ENCODE measurements around the gene APRT.
"Not testable (repeated sequence)": the region's sequence is repeated elsewhere in the genome, so short reads cannot be mapped to it uniquely, and the experiment has no call there.

APRT gene

GRCh38 chr16:88841521-88842307, 30.0 kb upstream of the APRT start:
- DNase-seq: no peak

- no peak for DNase-seq
Observed at GRCh38 chr16:88840600-88841215, 29.0 kb upstream of the APRT start.

GRCh38 chr16:88839745-88840599, 28.2 kb upstream of the APRT start:
- DNase-seq: peak; percentile 26

GRCh38 chr16:88839026-88839529, 27.4 kb upstream of the APRT start:
- no peak for DNase-seq

- DNase-seq: no peak
Observed at GRCh38 chr16:88838566-88838965, 26.8 kb upstream of the APRT start.

GRCh38 chr16:88837806-88838205, 26.1 kb upstream of the APRT start:
- DNase-seq: no peak

GRCh38 chr16:88836791-88837190, 25.1 kb upstream of the APRT start:
- no peak for DNase-seq

- no peak for DNase-seq
Observed at GRCh38 chr16:88835818-88836217, 24.1 kb upstream of the APRT start.

- DNase-seq: no peak
Observed at GRCh38 chr16:88835383-88835782, 23.7 kb upstream of the APRT start.

- no peak for DNase-seq
Observed at GRCh38 chr16:88834670-88835069, 22.9 kb upstream of the APRT start.

GRCh38 chr16:88833086-88833485, 21.4 kb upstream of the APRT start:
- no peak for DNase-seq

GRCh38 chr16:88831838-88832237, 20.1 kb upstream of the APRT start:
- DNase-seq: no peak

GRCh38 chr16:88830783-88831182, 19.1 kb upstream of the APRT start:
- no peak for DNase-seq

GRCh38 chr16:88830258-88830657, 18.5 kb upstream of the APRT start:
- DNase-seq: no peak

- no peak for DNase-seq
Observed at GRCh38 chr16:88828711-88829110, 17.0 kb upstream of the APRT start.

- no peak for DNase-seq
Observed at GRCh38 chr16:88827727-88828126, 16.0 kb upstream of the APRT start.

GRCh38 chr16:88826070-88826840, 14.5 kb upstream of the APRT start:
- no peak for DNase-seq

- no peak for DNase-seq
Observed at GRCh38 chr16:88825146-88825545, 13.4 kb upstream of the APRT start.

- no peak for DNase-seq
Observed at GRCh38 chr16:88824256-88825077, 12.7 kb upstream of the APRT start.

GRCh38 chr16:88823646-88824045, 11.9 kb upstream of the APRT start:
- not testable (repeated sequence) for DNase-seq

- no peak for DNase-seq
Observed at GRCh38 chr16:88822281-88823040, 10.7 kb upstream of the APRT start.

Data from inflammatory macrophage treated with lipopolysaccharide for 4 hours (primary cell).